ENCODE results near the gene CGNL1.

CGNL1 gene

GRCh38 chr15:57583282-57583681 is 207.0 kb downstream of the CGNL1 start:
- no peak overlapping the region for H3K4me3 ChIP-seq (ENCODE audit: low read depth, low read length)
- no peak for TF ChIP-seq CTCF (conservative IDR thresholded peaks at IDR 0.05; ENCODE audit: low read depth, low read length)
- no peak for DNase-seq (ENCODE audit: low read depth)

GRCh38 chr15:57583720-57584119 is 207.4 kb downstream of the CGNL1 start:
- DNase-seq (ENCODE audit: low read depth): no peak
- no peak overlapping the region for H3K4me3 ChIP-seq (ENCODE audit: low read depth, low read length)
- no peak for TF ChIP-seq CTCF (conservative IDR thresholded peaks at IDR 0.05; ENCODE audit: low read depth, low read length)

- no peak for TF ChIP-seq CTCF (conservative IDR thresholded peaks at IDR 0.05; ENCODE audit: low read depth, low read length)
- DNase-seq (ENCODE audit: low read depth): no peak
- no peak overlapping the region for H3K4me3 ChIP-seq (ENCODE audit: low read depth, low read length)
Observed at GRCh38 chr15:57586661-57587424, 210.5 kb downstream of the CGNL1 start.

- H3K4me3 ChIP-seq (ENCODE audit: low read depth, low read length): no peak overlapping the region
- DNase-seq (ENCODE audit: low read depth): no peak
- TF ChIP-seq CTCF (conservative IDR thresholded peaks at IDR 0.05; ENCODE audit: low read depth, low read length): no peak
Observed at GRCh38 chr15:57589281-57589680, 213.0 kb downstream of the CGNL1 start.

- H3K4me3 ChIP-seq (ENCODE audit: low read depth, low read length): no peak overlapping the region
- DNase-seq (ENCODE audit: low read depth): no peak
- TF ChIP-seq CTCF (conservative IDR thresholded peaks at IDR 0.05; ENCODE audit: low read depth, low read length): no peak
Observed at GRCh38 chr15:57589754-57590153, 213.4 kb downstream of the CGNL1 start.

- DNase-seq (ENCODE audit: low read depth): no peak
- TF ChIP-seq CTCF (conservative IDR thresholded peaks at IDR 0.05; ENCODE audit: low read depth, low read length): no peak
- peak overlapping the region; percentile 49 for H3K4me3 ChIP-seq (ENCODE audit: low read depth, low read length)
Observed at GRCh38 chr15:57591237-57591821, 215.0 kb downstream of the CGNL1 start.
